ENCODE data around the gene TBC1D9.

The TBC1D9 gene

GRCh38 chr4:140584439-140584838, 171.7 kb downstream of the TBC1D9 start:
- TF ChIP-seq, protein P1, sequence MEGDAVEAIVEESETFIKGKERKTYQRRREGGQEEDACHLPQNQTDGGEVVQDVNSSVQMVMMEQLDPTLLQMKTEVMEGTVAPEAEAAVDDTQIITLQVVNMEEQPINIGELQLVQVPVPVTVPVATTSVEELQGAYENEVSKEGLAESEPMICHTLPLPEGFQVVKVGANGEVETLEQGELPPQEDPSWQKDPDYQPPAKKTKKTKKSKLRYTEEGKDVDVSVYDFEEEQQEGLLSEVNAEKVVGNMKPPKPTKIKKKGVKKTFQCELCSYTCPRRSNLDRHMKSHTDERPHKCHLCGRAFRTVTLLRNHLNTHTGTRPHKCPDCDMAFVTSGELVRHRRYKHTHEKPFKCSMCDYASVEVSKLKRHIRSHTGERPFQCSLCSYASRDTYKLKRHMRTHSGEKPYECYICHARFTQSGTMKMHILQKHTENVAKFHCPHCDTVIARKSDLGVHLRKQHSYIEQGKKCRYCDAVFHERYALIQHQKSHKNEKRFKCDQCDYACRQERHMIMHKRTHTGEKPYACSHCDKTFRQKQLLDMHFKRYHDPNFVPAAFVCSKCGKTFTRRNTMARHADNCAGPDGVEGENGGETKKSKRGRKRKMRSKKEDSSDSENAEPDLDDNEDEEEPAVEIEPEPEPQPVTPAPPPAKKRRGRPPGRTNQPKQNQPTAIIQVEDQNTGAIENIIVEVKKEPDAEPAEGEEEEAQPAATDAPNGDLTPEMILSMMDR (IDR thresholded peaks at IDR 0.05; ENCODE audit: low read depth, low read length): no peak
- Histone ChIP-seq H3K36me3 (no peaks in the 10 kb centered on the region), H3K9me3 (ENCODE audit: severe bottlenecking) (no peaks in the 10 kb centered on the region), H3K27me3 (ENCODE audit: insufficient read depth, low read depth, severe bottlenecking) (no peaks in the 10 kb centered on the region), H3K27ac (no peak overlapping the region), H3K4me3 (ENCODE audit: low read depth, low read length) (no peak overlapping the region)
- no peak for DNase-seq

DNA sequence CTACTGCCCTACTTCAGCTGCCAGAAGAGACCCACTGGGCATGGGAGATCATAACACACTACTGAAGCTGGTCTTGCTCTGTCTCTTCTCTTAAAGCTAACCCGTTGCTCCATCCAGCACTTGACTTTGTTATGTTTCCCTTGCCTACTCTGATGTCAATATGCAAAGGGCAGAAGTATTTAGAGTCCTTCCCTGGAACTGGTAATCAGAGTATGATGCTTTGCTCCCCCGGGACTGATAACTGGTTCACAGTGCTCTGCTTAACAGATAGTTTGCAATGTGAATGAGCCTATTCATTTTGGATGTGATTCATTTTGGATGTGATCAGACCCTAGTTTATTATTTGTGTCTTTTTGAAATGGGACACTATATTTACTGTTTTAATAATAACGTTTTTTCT, 175.1 kb downstream of the TBC1D9 start:
- no peak for DNase-seq
- TF ChIP-seq, protein P1 (IDR thresholded peaks at IDR 0.05; ENCODE audit: low read depth, low read length): no peak
- Histone ChIP-seq H3K27ac (no peak overlapping the region), H3K36me3 (no peaks in the 10 kb centered on the region), H3K27me3 (ENCODE audit: insufficient read depth, low read depth, severe bottlenecking) (no peaks in the 10 kb centered on the region), H3K9me3 (ENCODE audit: severe bottlenecking) (no peaks in the 10 kb centered on the region), H3K4me3 (ENCODE audit: low read depth, low read length) (no peak overlapping the region)

GRCh38 chr4:140579278-140579677, 176.9 kb downstream of the TBC1D9 start:
- no peaks in the 10 kb centered on the region for H3K36me3 ChIP-seq
- TF ChIP-seq, protein P1 (IDR thresholded peaks at IDR 0.05; ENCODE audit: low read depth, low read length): no peak
- no peaks in the 10 kb centered on the region for H3K9me3 ChIP-seq (ENCODE audit: severe bottlenecking)
- H3K4me3 ChIP-seq (ENCODE audit: low read depth, low read length): no peak overlapping the region
- DNase-seq: no peak
- no peak overlapping the region for H3K27ac ChIP-seq
- no peaks in the 10 kb centered on the region for H3K27me3 ChIP-seq (ENCODE audit: insufficient read depth, low read depth, severe bottlenecking)

- Histone ChIP-seq H3K27ac (no peak overlapping the region), H3K9me3 (ENCODE audit: severe bottlenecking) (no peaks in the 10 kb centered on the region), H3K4me3 (ENCODE audit: low read depth, low read length) (no peak overlapping the region), H3K36me3 (no peaks in the 10 kb centered on the region), H3K27me3 (ENCODE audit: insufficient read depth, low read depth, severe bottlenecking) (no peaks in the 10 kb centered on the region)
- TF ChIP-seq, protein P1 (IDR thresholded peaks at IDR 0.05; ENCODE audit: low read depth, low read length): no peak
- no peak for DNase-seq
Measured at GRCh38 chr4:140575489-140575888, 180.7 kb downstream of the TBC1D9 start.

DNA sequence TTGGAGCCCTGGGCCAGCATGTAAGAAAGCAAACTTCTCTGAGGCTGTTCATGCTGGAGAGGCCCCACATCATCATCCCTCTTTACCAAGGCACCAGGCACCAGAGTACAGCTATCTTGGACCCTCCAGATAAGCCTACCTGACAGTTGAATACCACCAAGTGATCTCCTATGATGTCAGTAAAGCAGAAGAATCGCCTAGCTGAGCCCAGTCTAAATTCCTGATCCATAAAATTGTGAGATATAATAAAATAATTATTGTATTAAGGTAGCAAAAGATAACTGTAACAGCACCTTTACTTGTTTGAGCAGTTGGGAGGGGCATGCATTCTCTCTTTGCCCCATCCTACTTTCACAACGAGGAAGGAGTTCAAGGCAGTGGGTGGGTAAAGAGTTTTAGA, 184.6 kb downstream of the TBC1D9 start:
- TF ChIP-seq, protein P1 (IDR thresholded peaks at IDR 0.05; ENCODE audit: low read depth, low read length): no peak
- Histone ChIP-seq H3K9me3 (ENCODE audit: severe bottlenecking) (no peaks in the 10 kb centered on the region), H3K4me3 (ENCODE audit: low read depth, low read length) (no peak overlapping the region), H3K27ac (no peak overlapping the region), H3K36me3 (no peaks in the 10 kb centered on the region), H3K27me3 (ENCODE audit: insufficient read depth, low read depth, severe bottlenecking) (peaks cover 17% of the 10 kb centered on the region)
- no peak for DNase-seq

All from WERI-Rb-1 (cell line).